ENCODE measurements around the gene GCSH. TPM values are rescaled to one million over a fixed set of nuclear protein-coding genes. Genes with fewer than 3 reads are reported as not detected.
A peak's percentile ranks its signal among the peaks of the same experiment; 100 is the strongest.

GCSH gene
- polyA plus RNA-seq, 3 donors from 2014 or later, result 6.6 to 11.5 (median 8.3) TPM

DNA sequence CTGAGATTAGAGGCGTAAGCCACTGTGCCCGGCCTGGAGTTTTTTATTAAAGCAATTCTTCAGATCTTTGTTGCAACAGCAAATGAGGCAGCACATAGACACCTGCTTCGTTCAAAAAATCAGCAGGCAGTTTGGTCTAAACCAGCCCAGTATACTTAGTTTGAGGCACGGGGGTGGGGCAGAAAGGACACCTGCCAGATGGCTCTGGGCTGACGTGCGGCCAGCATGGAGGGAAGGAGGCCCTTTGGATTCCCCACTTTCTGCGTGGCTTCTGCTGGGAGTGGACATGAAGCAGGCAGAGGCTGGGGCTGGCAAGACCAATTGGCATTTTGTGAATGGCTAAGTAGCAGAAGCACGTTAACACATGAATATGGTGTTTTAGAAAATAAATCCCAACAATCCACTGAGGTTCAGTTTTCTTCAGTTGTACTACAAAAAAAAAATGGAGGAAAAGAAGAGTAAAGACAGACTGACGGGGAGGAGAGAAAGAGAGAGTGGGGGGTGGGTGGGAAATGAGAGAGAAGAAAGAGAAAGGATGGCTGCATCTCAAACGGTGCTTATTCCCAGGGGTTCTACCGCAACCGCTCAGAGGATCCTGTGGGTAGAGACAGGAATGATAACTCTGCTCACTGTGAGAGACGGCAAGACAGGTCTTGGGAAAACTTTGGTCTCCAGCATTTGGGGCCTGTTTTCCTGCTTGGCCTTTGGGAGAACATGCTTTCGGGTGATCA, 35.5 kb downstream of the GCSH start:
- Mint-ChIP-seq H3K27me3 (ENCODE audit: low read depth in 3 of 3) (peaks cover 0 to 2% (median 2%) of the 10 kb centered on the region in 3 donors), H3K4me3 (no peak overlapping the region), H3K9me3 (no peaks in the 10 kb centered on the region), H3K27ac (no peak overlapping the region), H3K36me3 (no peaks in the 10 kb centered on the region), H3K4me1 (no peaks in the 10 kb centered on the region)
- DNase-seq, result no peak

- DNase-seq, result no peak
- Mint-ChIP-seq H3K27me3 (ENCODE audit: low read depth in 3 of 3) (peaks cover 0 to 2% (median under 1%) of the 10 kb centered on the region in 3 donors), H3K36me3 (peaks cover 7 to 11% (median 10%) of the 10 kb centered on the region in 3 donors), H3K4me1 (no peaks in the 10 kb centered on the region), H3K4me3 (no peak overlapping the region), H3K27ac (no peak overlapping the region), H3K9me3 (peaks cover 10 to 24% (median 17%) of the 10 kb centered on the region in 6 donors)
Observed at GRCh38 chr16:81053761-81054160, 42.4 kb downstream of the GCSH start.

GRCh38 chr16:81042821-81043220, 53.4 kb downstream of the GCSH start:
- H3K9me3 Mint-ChIP-seq, result no peaks in the 10 kb centered on the region
- peaks cover 8 to 10% of the 10 kb centered on the region in 2 donors for H3K4me1 Mint-ChIP-seq
- no peak overlapping the region for H3K4me3 Mint-ChIP-seq
- peaks cover 18 to 54% (median 30%) of the 10 kb centered on the region in 3 donors for H3K36me3 Mint-ChIP-seq
- no peak overlapping the region for H3K27ac Mint-ChIP-seq
- no peak for DNase-seq
- peaks cover 0 to 2% (median 0%) of the 10 kb centered on the region in 3 donors for H3K27me3 Mint-ChIP-seq (ENCODE audit: low read depth in 3 of 3)

GRCh38 chr16:81041696-81042095, 54.5 kb downstream of the GCSH start:
- Mint-ChIP-seq H3K36me3 (peaks cover 18 to 49% (median 28%) of the 10 kb centered on the region in 3 donors), H3K4me3 (no peak overlapping the region)

DNA sequence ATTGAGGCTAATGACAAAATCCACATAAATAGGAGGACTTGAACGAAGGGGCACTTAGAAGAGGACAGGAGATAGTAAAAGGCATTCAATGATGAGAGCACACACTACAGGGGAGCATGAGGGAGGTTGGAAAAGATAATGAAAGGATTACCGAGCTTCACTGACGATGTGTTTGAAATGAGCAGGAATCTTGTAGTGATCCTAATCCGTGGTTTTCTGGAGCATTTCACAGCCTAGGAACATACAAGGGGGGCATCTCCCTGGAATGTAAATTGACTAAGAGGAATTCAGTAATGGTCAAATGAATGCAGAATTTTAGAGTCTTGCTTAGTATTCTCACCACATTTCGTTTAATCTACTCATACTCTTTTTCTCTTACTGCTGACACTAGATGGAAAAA, 55.4 kb downstream of the GCSH start:
- Mint-ChIP-seq H3K36me3 (peaks cover 18 to 46% (median 26%) of the 10 kb centered on the region in 3 donors), H3K4me1 (peaks cover 23 to 25% of the 10 kb centered on the region in 2 donors), H3K27ac (no peak overlapping the region), H3K9me3 (no peaks in the 10 kb centered on the region), H3K27me3 (ENCODE audit: low read depth in 3 of 3) (peaks cover 0 to 8% (median 6%) of the 10 kb centered on the region in 3 donors), H3K4me3 (no peak overlapping the region)
- DNase-seq, result no peak

More at GRCh38 chr16:81041696-81042095, 54.5 kb downstream of the GCSH start:
- H3K4me1 Mint-ChIP-seq, result peaks cover 20 to 21% of the 10 kb centered on the region in 2 donors
- DNase-seq, result no peak
- peaks cover 0 to 6% (median 2%) of the 10 kb centered on the region in 3 donors for H3K27me3 Mint-ChIP-seq (ENCODE audit: low read depth in 3 of 3)
- no peaks in the 10 kb centered on the region for H3K9me3 Mint-ChIP-seq
- no peak overlapping the region for H3K27ac Mint-ChIP-seq

- Mint-ChIP-seq H3K27ac (peak overlapping the region in 1 of 6 donors; percentile 49), H3K4me3 (no peak overlapping the region), H3K4me1 (peaks cover 25% of the 10 kb centered on the region in 2 donors), H3K9me3 (no peaks in the 10 kb centered on the region), H3K27me3 (ENCODE audit: low read depth in 3 of 3) (peaks cover 0 to 6% (median 6%) of the 10 kb centered on the region in 3 donors), H3K36me3 (peaks cover 18 to 42% (median 22%) of the 10 kb centered on the region in 3 donors)
- DNase-seq, result no peak
Observed at GRCh38 chr16:81040131-81040530, 56.1 kb downstream of the GCSH start.

DNA sequence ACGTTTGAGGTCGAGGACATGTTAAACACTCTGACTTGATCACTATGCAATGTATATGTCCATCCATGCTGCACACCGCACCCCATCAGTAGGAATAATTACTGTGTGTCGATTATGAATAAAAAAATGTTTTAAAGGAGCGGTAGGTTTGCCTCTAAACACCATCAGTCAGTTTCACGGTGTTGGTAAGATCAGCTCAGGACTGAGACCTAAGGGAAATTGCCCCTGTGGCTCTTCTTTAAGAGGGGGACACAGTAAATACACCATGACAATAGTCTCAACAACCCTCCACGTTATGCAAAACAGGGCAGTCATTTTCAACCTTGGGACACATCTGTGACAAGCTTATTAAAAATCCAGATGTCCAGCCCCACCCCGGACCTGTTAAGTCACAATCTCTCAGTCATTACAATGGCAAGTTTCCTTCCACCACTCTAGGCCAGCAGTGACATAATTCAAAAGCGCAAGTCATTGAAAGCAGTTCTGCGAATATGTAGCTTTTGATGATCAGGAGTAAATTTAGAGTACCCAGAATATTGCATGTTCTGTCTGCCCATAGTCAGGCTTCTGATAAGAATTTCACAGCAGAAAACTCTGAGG, 59.3 kb downstream of the GCSH start:
- Mint-ChIP-seq H3K4me1 (peaks cover 25 to 30% of the 10 kb centered on the region in 2 donors), H3K36me3 (peaks cover 0 to 12% (median 0%) of the 10 kb centered on the region in 3 donors), H3K9me3 (no peaks in the 10 kb centered on the region), H3K27me3 (ENCODE audit: low read depth in 3 of 3) (peaks cover 0 to 6% (median 6%) of the 10 kb centered on the region in 3 donors), H3K27ac (peak overlapping the region; percentile 77 to 91 (median 83)), H3K4me3 (peak overlapping the region; percentile 81 to 87 (median 85))
- no peak for DNase-seq

GRCh38 chr16:81035975-81036750, 60.0 kb downstream of the GCSH start:
- DNase-seq, result no peak
- Mint-ChIP-seq H3K27me3 (ENCODE audit: low read depth in 3 of 3) (peaks cover 0 to 6% (median 6%) of the 10 kb centered on the region in 3 donors), H3K9me3 (no peaks in the 10 kb centered on the region), H3K4me1 (peaks cover 25 to 30% of the 10 kb centered on the region in 2 donors), H3K36me3 (peaks cover 0 to 6% (median 0%) of the 10 kb centered on the region in 3 donors), H3K27ac (peak overlapping the region; percentile 77 to 91 (median 83)), H3K4me3 (peak overlapping the region; percentile 81 to 87 (median 85))

DNA sequence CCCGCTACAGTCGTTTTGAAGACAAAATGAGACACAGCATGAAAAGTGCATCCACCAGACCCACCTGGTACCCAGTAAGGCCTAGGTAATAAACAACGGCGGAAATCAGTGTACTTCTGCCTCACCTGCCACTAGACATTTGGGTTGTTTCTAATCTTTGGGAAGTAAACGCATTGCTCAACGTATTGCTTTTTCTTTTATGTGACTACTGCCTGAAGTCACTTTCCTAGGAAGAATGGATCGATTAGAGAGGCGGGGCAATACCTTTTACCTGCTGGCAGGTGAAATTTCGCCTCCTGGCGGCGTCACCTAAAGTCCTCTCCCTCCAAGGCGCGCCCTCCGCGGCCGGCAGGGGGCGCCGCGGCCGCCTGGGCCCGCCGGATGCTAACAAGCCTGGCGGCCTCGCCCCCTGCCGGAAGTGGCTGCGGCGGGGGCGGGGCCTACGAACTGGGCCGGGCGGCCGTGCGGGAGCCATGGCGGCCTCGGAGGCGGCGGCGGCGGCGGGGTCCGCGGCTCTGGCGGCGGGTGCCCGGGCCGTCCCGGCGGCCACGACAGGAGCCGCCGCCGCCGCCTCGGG, 60.7 kb downstream of the GCSH start, which contains the start of gene ATMIN:
TSS of gene ATMIN (plus strand) at position 445 of the 577 bp plus-strand sequence. CDS start at position 474, 29 bp downstream.
- peak; percentile 87 to 90 (median 88) for DNase-seq
- peaks cover 25 to 27% of the 10 kb centered on the region in 2 donors for H3K4me1 Mint-ChIP-seq
- H3K27ac Mint-ChIP-seq, result peak within 1 kb of the TSS; percentile 77 to 91 (median 83)
- no peaks in the 10 kb centered on the region for H3K9me3 Mint-ChIP-seq
- peaks cover 0 to 2% (median 0%) of the 10 kb centered on the region in 3 donors for H3K36me3 Mint-ChIP-seq
- peaks cover 0 to 6% (median 6%) of the 10 kb centered on the region in 3 donors for H3K27me3 Mint-ChIP-seq (ENCODE audit: low read depth in 3 of 3)
- H3K4me3 Mint-ChIP-seq, result peak within 1 kb of the TSS; percentile 81 to 87 (median 85)

Other genes with a start within 250 kb of the GCSH start
- gene CMC2, start 89.5 kb downstream of the GCSH start, polyA plus RNA-seq, result 100 to 1,000 TPM in 2 of 3 donors, 10 to 100 TPM in 1; 89.9 to 132 (median 113) TPM
- gene CENPN, start 89.2 kb downstream of the GCSH start, polyA plus RNA-seq, result 10 to 100 TPM in 1 of 3 donors, 1 to 10 TPM in 2; 4.5 to 11.6 (median 7.8) TPM
- 10 to 100 TPM; 25.4 to 51.0 (median 26.4) TPM for gene ATMIN, start 60.6 kb downstream of the GCSH start, polyA plus RNA-seq
- gene C16orf46, start 19.2 kb downstream of the GCSH start, polyA plus RNA-seq, result under 1 TPM in 1 of 3 donors, not detected in 2; 0.16 TPM
- gene BCO1, start 142.3 kb upstream of the GCSH start, polyA plus RNA-seq, result not detected
- gene GAN, start 218.6 kb upstream of the GCSH start, polyA plus RNA-seq, result 1 to 10 TPM; 1.3 to 2.8 (median 2.0) TPM

All from immature natural killer cell (primary cell).